HEK293 (cell line): ENCODE measurements around the gene TNIP1.

Source experiments
- CTCF ChIA-PET: fragments of 350-600 bp; formaldehyde crosslinking; extraction: SDS; loops from one replicate; lab custom pipeline; 2021; ENCODE audit warnings: antibody characterized with exemption; lab: Yijun Ruan, JAX
- POLR2A ChIA-PET: fragments of 300-600 bp; formaldehyde crosslinking; extraction: SDS; loops from one replicate; lab custom pipeline; 2020; ENCODE audit warnings: antibody characterized with exemption, inconsistent platforms; lab: Yijun Ruan, JAX
- H3K27ac ChIP-seq: fragments of 200-500 bp; sonication (Bioruptor generic); 2 replicates; pipeline ENCODE4 v1.5.1; 2014; ENCODE audit warnings: low read depth, low read length, control low read depth, inconsistent platforms; ENCODE audit errors: extremely low read depth
- H3K36me3 ChIP-seq, 2 experiments: fragments of 200-500 bp in 1 of 2; sonication (Bioruptor generic) in 1 of 2; 1 replicate in 1 of 2; 2 replicates in 1 of 2; pipeline ENCODE4 v1.5.1; 2014 to 2017; ENCODE audit warnings: inconsistent platforms in 2 of 2, low read length in 2 of 2; ENCODE audit not compliant: control insufficient read depth in 2 of 2, insufficient read depth in 1 of 2
- H3K4me1 ChIP-seq: fragments of 200-500 bp; sonication (Bioruptor generic); 2 replicates; pipeline ENCODE4 v1.5.1; 2014; ENCODE audit warnings: mild to moderate bottlenecking, low read length, inconsistent platforms; ENCODE audit not compliant: control insufficient read depth, insufficient read depth
- H3K4me3 ChIP-seq: 2 replicates; pipeline ENCODE4 v1.5.1; 2011; ENCODE audit warnings: low read depth, mild to moderate bottlenecking, control low read depth, low read length, moderate library complexity
- H3K9me3 ChIP-seq: fragments of 200-500 bp; sonication (Bioruptor generic); 2 replicates; pipeline ENCODE4 v1.5.1; 2014; ENCODE audit warnings: low read depth, low read length, inconsistent platforms; ENCODE audit not compliant: control insufficient read depth, insufficient read depth
- EGR2 ChIP-seq: fragments of 450-650 bp; formaldehyde crosslinking; IDR thresholded peaks from 2 replicates; pipeline ENCODE4 v1.5.1; 2016; ENCODE audit warnings: low read depth, missing biosample characterization, missing genetic modification characterization
- GFI1B ChIP-seq: fragments of 450-650 bp; formaldehyde crosslinking; IDR thresholded peaks from 2 replicates; pipeline ENCODE4 v1.5.1; 2016; ENCODE audit warnings: missing biosample characterization, missing genetic modification characterization
- KLF16 ChIP-seq: fragments of 450-650 bp; formaldehyde crosslinking; IDR thresholded peaks from 2 replicates; pipeline ENCODE4 v1.5.1; 2017; ENCODE audit warnings: missing biosample characterization, missing genetic modification characterization
- TSHZ1 ChIP-seq: fragments of 450-650 bp; formaldehyde crosslinking; IDR thresholded peaks from 2 replicates; pipeline ENCODE4 v1.5.1; 2016; ENCODE audit warnings: missing biosample characterization, missing genetic modification characterization, borderline replicate concordance
- ZFHX2 ChIP-seq: fragments of 450-650 bp; formaldehyde crosslinking; conservative IDR thresholded peaks from 2 replicates; pipeline ENCODE4 v1.5.1; 2016; ENCODE audit warnings: missing biosample characterization, missing genetic modification characterization
- ZFP41 ChIP-seq: fragments of 450-650 bp; formaldehyde crosslinking; IDR thresholded peaks from 2 replicates; pipeline ENCODE4 v1.5.1; 2016; ENCODE audit warnings: missing biosample characterization, missing genetic modification characterization, borderline replicate concordance
- ZIC2 ChIP-seq: fragments of 450-650 bp; formaldehyde crosslinking; IDR thresholded peaks from 2 replicates; pipeline ENCODE4 v1.5.1; 2016; ENCODE audit warnings: missing biosample characterization, missing genetic modification characterization
- ZNF121 ChIP-seq: fragments of 450-650 bp; formaldehyde crosslinking; IDR thresholded peaks from 2 replicates; pipeline ENCODE4 v1.5.1; 2016; ENCODE audit warnings: missing biosample characterization, missing genetic modification characterization
- ZNF174 ChIP-seq: fragments of 450-650 bp; formaldehyde crosslinking; IDR thresholded peaks from 2 replicates; pipeline ENCODE4 v1.5.0; 2017; ENCODE audit warnings: missing biosample characterization, mild to moderate bottlenecking, missing genetic modification characterization
- ZNF292 ChIP-seq: fragments of 450-650 bp; formaldehyde crosslinking; IDR thresholded peaks from 2 replicates; pipeline ENCODE4 v1.5.1; 2016; ENCODE audit warnings: low read depth, missing biosample characterization, missing genetic modification characterization, borderline replicate concordance
- ZNF521 ChIP-seq: fragments of 450-650 bp; formaldehyde crosslinking; IDR thresholded peaks from 2 replicates; pipeline ENCODE4 v1.5.1; 2017; ENCODE audit warnings: missing biosample characterization, mild to moderate bottlenecking, missing genetic modification characterization
- ZNF561 ChIP-seq: fragments of 450-650 bp; IDR thresholded peaks from 2 replicates; pipeline ENCODE4 v1.5.1; 2018; ENCODE audit warnings: missing biosample characterization, missing genetic modification characterization, borderline replicate concordance
- ZNF664 ChIP-seq: fragments of 450-650 bp; formaldehyde crosslinking; IDR thresholded peaks from 2 replicates; pipeline ENCODE4 v1.5.1; 2016; ENCODE audit warnings: missing biosample characterization, missing genetic modification characterization
- ZNF76 ChIP-seq: fragments of 450-650 bp; formaldehyde crosslinking; IDR thresholded peaks from 2 replicates; pipeline ENCODE4; 2016; ENCODE audit warnings: low read depth, missing biosample characterization, missing genetic modification characterization, borderline replicate concordance
- ZSCAN18 ChIP-seq: fragments of 450-650 bp; formaldehyde crosslinking; IDR thresholded peaks from 2 replicates; pipeline ENCODE4 v1.5.1; 2016; ENCODE audit warnings: missing biosample characterization, missing genetic modification characterization
- TF ChIP-seq, protein P1 (sequence below): fragments of 450-650 bp; formaldehyde crosslinking; IDR thresholded peaks from 2 replicates; pipeline ENCODE4 v1.5.1; 2016; ENCODE audit warnings: missing biosample characterization, missing genetic modification characterization
- TF ChIP-seq, protein P2 (sequence below): sonication (generic); formaldehyde crosslinking; IDR thresholded peaks from 2 replicates; pipeline ENCODE4 v1.8.1; 2022; ENCODE audit warnings: mild to moderate bottlenecking, moderate library complexity, missing genetic modification reagents
- TF ChIP-seq, protein P3 (sequence below): fragments of 450-650 bp; formaldehyde crosslinking; IDR thresholded peaks from 2 replicates; pipeline ENCODE4 v1.5.1; 2017; ENCODE audit warnings: missing biosample characterization, missing genetic modification characterization

The TNIP1 gene

DNA sequence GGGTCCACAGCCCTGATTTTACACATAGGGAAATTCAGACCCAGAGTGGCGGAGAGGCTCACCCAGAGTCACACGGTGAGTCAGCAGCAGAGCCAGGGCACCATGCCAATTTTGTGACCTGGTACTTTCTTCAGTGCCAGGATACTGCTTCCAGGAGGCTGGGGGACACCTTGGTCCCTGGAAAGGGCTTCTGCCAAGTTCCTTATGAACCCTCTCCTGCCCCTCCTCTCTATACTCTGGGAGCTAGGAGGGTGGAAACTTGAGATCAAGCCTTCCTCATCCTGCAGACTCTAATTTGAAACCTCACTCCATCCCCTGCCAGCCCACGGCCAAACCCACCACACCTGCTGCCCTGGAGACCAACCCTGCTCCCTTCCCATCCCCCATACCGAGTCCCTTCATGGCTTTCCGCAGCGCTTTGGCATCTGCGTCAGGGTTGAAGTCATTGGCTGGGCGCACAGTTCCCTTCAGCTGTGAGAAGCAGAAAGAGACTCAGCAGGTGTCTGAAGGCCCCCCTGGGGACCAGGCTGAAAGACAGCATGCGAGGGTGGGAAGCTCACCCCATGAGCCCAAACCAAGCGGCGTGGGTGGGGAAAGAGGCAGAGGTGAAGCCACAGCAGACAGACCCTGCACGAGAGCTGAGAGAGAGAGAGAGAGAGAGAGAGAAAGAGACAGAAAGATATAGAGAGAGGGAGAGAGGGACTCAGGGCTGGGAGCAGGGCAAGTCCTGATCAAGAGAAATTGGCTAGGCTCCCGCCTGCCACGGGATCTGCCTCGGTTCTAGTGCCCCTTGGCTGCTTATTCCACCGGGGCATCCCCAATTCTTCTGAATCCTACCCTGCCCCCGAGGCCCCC lies 43.3 kb upstream of the TNIP1 start (continued):
- TF ChIP-seq ZNF121: no peak
- TF ChIP-seq, protein P1, sequence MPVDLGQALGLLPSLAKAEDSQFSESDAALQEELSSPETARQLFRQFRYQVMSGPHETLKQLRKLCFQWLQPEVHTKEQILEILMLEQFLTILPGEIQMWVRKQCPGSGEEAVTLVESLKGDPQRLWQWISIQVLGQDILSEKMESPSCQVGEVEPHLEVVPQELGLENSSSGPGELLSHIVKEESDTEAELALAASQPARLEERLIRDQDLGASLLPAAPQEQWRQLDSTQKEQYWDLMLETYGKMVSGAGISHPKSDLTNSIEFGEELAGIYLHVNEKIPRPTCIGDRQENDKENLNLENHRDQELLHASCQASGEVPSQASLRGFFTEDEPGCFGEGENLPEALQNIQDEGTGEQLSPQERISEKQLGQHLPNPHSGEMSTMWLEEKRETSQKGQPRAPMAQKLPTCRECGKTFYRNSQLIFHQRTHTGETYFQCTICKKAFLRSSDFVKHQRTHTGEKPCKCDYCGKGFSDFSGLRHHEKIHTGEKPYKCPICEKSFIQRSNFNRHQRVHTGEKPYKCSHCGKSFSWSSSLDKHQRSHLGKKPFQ (tag by site-specific recombination): no peak
- peak; percentile 68 for TF ChIP-seq ZFHX2 (tag by site-specific recombination)
- TF ChIP-seq, protein P2, sequence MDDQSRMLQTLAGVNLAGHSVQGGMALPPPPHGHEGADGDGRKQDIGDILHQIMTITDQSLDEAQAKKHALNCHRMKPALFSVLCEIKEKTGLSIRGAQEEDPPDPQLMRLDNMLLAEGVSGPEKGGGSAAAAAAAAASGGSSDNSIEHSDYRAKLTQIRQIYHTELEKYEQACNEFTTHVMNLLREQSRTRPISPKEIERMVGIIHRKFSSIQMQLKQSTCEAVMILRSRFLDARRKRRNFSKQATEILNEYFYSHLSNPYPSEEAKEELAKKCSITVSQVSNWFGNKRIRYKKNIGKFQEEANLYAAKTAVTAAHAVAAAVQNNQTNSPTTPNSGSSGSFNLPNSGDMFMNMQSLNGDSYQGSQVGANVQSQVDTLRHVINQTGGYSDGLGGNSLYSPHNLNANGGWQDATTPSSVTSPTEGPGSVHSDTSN (CRISPR knock-in tag): no peak
- TF ChIP-seq ZNF521 (tag by site-specific recombination): no peak
- no peak for TF ChIP-seq ZSCAN18 (tag by site-specific recombination)
- TF ChIP-seq ZNF561 (tag by site-specific recombination): no peak
- TF ChIP-seq, protein P3, sequence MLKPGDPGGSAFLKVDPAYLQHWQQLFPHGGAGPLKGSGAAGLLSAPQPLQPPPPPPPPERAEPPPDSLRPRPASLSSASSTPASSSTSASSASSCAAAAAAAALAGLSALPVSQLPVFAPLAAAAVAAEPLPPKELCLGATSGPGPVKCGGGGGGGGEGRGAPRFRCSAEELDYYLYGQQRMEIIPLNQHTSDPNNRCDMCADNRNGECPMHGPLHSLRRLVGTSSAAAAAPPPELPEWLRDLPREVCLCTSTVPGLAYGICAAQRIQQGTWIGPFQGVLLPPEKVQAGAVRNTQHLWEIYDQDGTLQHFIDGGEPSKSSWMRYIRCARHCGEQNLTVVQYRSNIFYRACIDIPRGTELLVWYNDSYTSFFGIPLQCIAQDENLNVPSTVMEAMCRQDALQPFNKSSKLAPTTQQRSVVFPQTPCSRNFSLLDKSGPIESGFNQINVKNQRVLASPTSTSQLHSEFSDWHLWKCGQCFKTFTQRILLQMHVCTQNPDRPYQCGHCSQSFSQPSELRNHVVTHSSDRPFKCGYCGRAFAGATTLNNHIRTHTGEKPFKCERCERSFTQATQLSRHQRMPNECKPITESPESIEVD (tag by site-specific recombination): no peak
- TF ChIP-seq ZIC2: peak; percentile 87
- TF ChIP-seq TSHZ1 (tag by site-specific recombination): no peak
- TF ChIP-seq EGR2 (tag by site-specific recombination): peak; percentile 82

- peaks cover 8 to 84% of the 10 kb centered on the region in 2 experiments; a peak in 2 of 3 replicates for H3K36me3 ChIP-seq
- POLR2A ChIA-PET: no interaction called here
Observed at GRCh38 chr5:151122828-151123227, 42.0 kb upstream of the TNIP1 start.

More at GRCh38 chr5:151122828-151123227, 42.0 kb upstream of the TNIP1 start:
- H3K9me3 ChIP-seq: no peaks in the 10 kb centered on the region
- TF ChIP-seq ZNF174 (tag by site-specific recombination) (no peak), ZNF292 (tag by site-specific recombination) (no peak), ZNF76 (no peak), ZFHX2 (tag by site-specific recombination) (no peak), GFI1B (tag by site-specific recombination) (no peak), ZFP41 (tag by site-specific recombination) (no peak), KLF16 (tag by site-specific recombination) (no peak), ZNF664 (tag by site-specific recombination) (no peak)
- TF ChIP-seq, all 188 proteins: peak for 0
- no peak overlapping the region for H3K27ac ChIP-seq
- H3K4me1 ChIP-seq: no peaks in the 10 kb centered on the region
- CTCF ChIA-PET: interaction anchor here (0.7 to 11.0 kb wide), 4 partner anchors 42 to 400 kb away, joined by 3 to 278 read pairs (median 6); no protein-coding TSS in a partner anchor
- H3K4me3 ChIP-seq: no peak overlapping the region
